ENCODE data around the gene ZBTB46.

Gene ZBTB46

DNA sequence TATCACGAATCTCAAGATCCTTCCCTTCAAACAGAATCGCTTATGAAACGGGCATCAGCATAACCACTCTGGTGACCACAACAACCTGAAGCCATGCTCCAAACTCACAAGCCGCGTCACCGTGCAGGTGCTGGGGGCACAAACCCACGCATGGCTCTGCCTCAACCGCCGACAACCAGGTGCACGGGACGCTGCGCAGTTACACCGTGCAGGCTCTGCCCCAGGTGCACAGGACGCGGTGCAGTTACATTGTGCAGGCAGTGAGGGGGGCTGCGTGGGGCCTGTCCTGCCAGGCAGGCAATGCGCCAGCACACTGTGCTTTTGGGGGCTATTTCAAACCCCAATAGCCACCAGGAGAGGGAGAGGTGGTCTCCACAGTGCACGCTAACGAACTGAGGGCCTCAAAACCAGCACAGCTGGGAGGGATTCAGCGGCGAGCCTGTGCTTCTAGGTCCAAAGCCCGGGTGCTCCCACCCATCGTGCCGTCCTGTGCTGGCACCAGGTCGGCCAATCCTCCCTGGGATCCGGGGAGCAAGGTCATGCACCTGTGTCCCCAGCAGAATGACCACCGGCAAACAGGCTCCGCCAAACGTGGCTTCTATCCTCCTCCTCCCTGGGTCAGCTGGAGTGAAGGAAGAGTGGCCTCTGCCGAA lies 35.8 kb downstream of the ZBTB46 start:
- TF ChIP-seq, protein P1, sequence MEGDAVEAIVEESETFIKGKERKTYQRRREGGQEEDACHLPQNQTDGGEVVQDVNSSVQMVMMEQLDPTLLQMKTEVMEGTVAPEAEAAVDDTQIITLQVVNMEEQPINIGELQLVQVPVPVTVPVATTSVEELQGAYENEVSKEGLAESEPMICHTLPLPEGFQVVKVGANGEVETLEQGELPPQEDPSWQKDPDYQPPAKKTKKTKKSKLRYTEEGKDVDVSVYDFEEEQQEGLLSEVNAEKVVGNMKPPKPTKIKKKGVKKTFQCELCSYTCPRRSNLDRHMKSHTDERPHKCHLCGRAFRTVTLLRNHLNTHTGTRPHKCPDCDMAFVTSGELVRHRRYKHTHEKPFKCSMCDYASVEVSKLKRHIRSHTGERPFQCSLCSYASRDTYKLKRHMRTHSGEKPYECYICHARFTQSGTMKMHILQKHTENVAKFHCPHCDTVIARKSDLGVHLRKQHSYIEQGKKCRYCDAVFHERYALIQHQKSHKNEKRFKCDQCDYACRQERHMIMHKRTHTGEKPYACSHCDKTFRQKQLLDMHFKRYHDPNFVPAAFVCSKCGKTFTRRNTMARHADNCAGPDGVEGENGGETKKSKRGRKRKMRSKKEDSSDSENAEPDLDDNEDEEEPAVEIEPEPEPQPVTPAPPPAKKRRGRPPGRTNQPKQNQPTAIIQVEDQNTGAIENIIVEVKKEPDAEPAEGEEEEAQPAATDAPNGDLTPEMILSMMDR (IDR thresholded peaks at IDR 0.05; ENCODE audit: low read depth, low read length, missing control alignments): no peak
- no peak for DNase-seq (ENCODE audit: low read depth)
- H3K4me3 ChIP-seq (ENCODE audit: low read depth, low read length): no peak overlapping the region

- TF ChIP-seq, protein P1 (IDR thresholded peaks at IDR 0.05; ENCODE audit: low read depth, low read length, missing control alignments): no peak
- H3K4me3 ChIP-seq (ENCODE audit: low read depth, low read length): no peak overlapping the region
- DNase-seq (ENCODE audit: low read depth): no peak
These were observed 36.5 kb downstream of the ZBTB46 start for GRCh38 chr20:63794614-63795013.

DNA sequence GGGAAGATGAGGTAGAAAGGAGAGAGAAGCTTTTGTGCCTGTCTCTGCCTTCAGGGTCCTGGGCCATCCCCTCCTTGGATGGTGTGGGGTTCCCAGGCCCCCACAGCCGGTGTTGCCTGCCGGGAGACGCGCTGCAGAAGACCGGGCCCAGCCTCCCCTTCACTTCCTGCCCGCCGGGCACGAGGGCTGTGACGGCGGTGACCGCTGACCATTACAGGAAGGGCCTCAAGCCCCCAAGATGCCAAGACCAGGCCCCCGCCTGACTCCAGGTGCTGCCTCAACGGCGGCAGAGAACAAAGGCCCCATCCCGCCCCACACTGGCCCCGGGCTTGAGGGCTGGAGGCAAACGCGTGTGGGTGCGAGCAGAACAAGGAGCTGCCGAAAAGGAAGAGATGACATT lies 38.2 kb downstream of the ZBTB46 start:
- no peak overlapping the region for H3K4me3 ChIP-seq (ENCODE audit: low read depth, low read length)
- TF ChIP-seq, protein P1 (IDR thresholded peaks at IDR 0.05; ENCODE audit: low read depth, low read length, missing control alignments): no peak
- DNase-seq (ENCODE audit: low read depth): no peak

GRCh38 chr20:63791497-63792156 lies 39.4 kb downstream of the ZBTB46 start:
- TF ChIP-seq, protein P1 (IDR thresholded peaks at IDR 0.05; ENCODE audit: low read depth, low read length, missing control alignments): no peak
- H3K4me3 ChIP-seq (ENCODE audit: low read depth, low read length): no peak overlapping the region
- no peak for DNase-seq (ENCODE audit: low read depth)

- no peak overlapping the region for H3K4me3 ChIP-seq (ENCODE audit: low read depth, low read length)
- DNase-seq (ENCODE audit: low read depth): no peak
- TF ChIP-seq, protein P1 (IDR thresholded peaks at IDR 0.05; ENCODE audit: low read depth, low read length, missing control alignments): no peak
These were observed 40.4 kb downstream of the ZBTB46 start for GRCh38 chr20:63790572-63791168.

GRCh38 chr20:63789836-63790571 lies 41.1 kb downstream of the ZBTB46 start:
- no peak overlapping the region for H3K4me3 ChIP-seq (ENCODE audit: low read depth, low read length)
- TF ChIP-seq, protein P1 (IDR thresholded peaks at IDR 0.05; ENCODE audit: low read depth, low read length, missing control alignments): no peak
- DNase-seq (ENCODE audit: low read depth): no peak

Measured in GM12864 (cell line).